BJ (cell line): Measurements from ENCODE around the gene EEF1E1. TPM values are rescaled to one million over a fixed set of nuclear protein-coding genes. Genes with fewer than 3 reads are reported as not detected.
"Not testable (repeated sequence)": the region's sequence is repeated elsewhere in the genome, so short reads cannot be mapped to it uniquely, and the experiment has no call there.

Experiments
- CTCF ChIA-PET: fragments of 350-600 bp; formaldehyde crosslinking; extraction: SDS; loops from one replicate; lab custom pipeline; 2021; ENCODE audit warnings: antibody characterized with exemption, inconsistent platforms; lab: Yijun Ruan, JAX
- POLR2A ChIA-PET: fragments of 300-600 bp; sonication (Branson Sonifier 250); formaldehyde crosslinking; extraction: SDS; loops from one replicate; lab custom pipeline; 2021; ENCODE audit warnings: antibody characterized with exemption; lab: Charles Lee
- DNase-seq: peaks from one replicate; pipeline ENCODE4 v3.0.0-alpha.2; 2011; ENCODE audit warnings: low read depth
- H3K27me3 ChIP-seq: 2 replicates; pipeline ENCODE4 v1.6.0; 2011; ENCODE audit warnings: low read length; ENCODE audit not compliant: control insufficient read depth, insufficient read depth
- H3K36me3 ChIP-seq: 2 replicates; pipeline ENCODE4 v1.5.1; 2011; ENCODE audit warnings: low read length; ENCODE audit not compliant: control insufficient read depth, insufficient read depth
- H3K4me3 ChIP-seq: 2 replicates; pipeline ENCODE4 v1.5.1; 2011; ENCODE audit warnings: low read depth, mild to moderate bottlenecking, control low read depth, low read length
- CTCF ChIP-seq: IDR thresholded peaks from 2 replicates; pipeline ENCODE4 v1.5.1; 2011; ENCODE audit warnings: low read depth, mild to moderate bottlenecking, control low read depth, inconsistent platforms, low read length, moderate library complexity; ENCODE audit not compliant: insufficient read depth
- polyA plus RNA-seq: library from polyadenylated mRNA; depleted of rRNA; stranded (reverse); fragments of >200 nt; gene quantifications from 2 replicates; pipeline ENCODE4 v1.2.3, GENCODE V29; 2011; rRNA removed

EEF1E1 gene
- polyA plus RNA-seq, 1 experiment = 26.4 TPM

DNA sequence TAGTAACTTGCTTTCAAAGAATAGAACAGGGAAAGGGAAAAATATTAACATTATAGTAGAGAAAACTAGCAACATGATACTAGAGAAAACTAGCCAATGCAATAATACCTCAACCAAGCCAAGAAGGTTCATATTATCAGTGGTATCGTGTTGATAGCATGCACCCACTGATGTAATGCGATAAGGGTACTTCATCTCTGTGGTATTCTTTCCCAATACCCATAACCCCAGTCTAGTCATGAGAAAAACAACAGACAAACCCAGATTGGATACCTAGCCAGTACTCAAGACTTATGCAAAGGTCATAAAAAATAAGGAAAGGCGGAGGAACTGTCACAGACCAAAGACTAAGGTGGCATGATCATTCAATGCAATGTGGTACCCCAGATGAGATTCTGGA, 59.1 kb downstream of the EEF1E1 start:
- Histone ChIP-seq H3K4me3 (no peak overlapping the region), H3K27me3 (no peaks in the 10 kb centered on the region), H3K36me3 (no peaks in the 10 kb centered on the region)
- POLR2A ChIA-PET = no interaction called here
- CTCF ChIA-PET = no interaction called here
- DNase-seq = no peak
- no peak for TF ChIP-seq CTCF

- ChIA-PET CTCF (no interaction called here), POLR2A (no interaction called here)
- Histone ChIP-seq H3K36me3 (no peaks in the 10 kb centered on the region), H3K27me3 (no peaks in the 10 kb centered on the region), H3K4me3 (no peak overlapping the region)
- DNase-seq = no peak
- TF ChIP-seq CTCF = no peak
Measured at GRCh38 chr6:8041913-8042583, 60.3 kb downstream of the EEF1E1 start.

GRCh38 chr6:8034107-8034506, 68.2 kb downstream of the EEF1E1 start:
- H3K4me3 ChIP-seq, H3K36me3 ChIP-seq, POLR2A ChIA-PET, H3K27me3 ChIP-seq, DNase-seq, CTCF ChIA-PET: not testable (repeated sequence)

DNA sequence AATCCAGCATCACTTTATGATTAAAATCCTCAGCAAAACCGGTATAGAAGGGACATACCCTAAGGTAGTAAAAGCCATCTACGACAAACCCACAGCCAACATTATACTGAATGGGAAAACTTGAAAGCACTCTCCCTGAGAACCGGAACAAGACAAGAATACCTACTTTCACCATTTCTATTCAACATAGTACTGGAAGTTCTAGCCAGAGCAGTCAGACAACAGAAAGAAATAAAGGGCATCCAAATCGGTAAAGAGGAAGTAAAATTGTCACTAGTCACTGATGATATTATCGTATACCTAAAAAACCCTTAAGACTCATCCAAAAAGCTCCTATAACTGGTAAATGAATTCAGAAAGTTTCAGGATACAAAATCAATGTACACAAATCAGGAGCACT, 71.4 kb downstream of the EEF1E1 start:
- Histone ChIP-seq H3K4me3 (no peak overlapping the region), H3K27me3 (no peaks in the 10 kb centered on the region), H3K36me3 (no peaks in the 10 kb centered on the region)
- ChIA-PET POLR2A (no interaction called here), CTCF (interaction anchor here (1.3 kb wide), 1 partner anchor 306 kb away, joined by 3 read pairs; no protein-coding TSS in a partner anchor)
- DNase-seq = no peak
- TF ChIP-seq CTCF = no peak

Other genes starting within 250 kb of the EEF1E1 start
- 253 and 273 TPM in 2 replicates for gene TXNDC5, start 191.8 kb downstream of the EEF1E1 start, polyA plus RNA-seq
- 3.3 and 8.0 TPM in 2 replicates for gene BLOC1S5, start 38.2 kb downstream of the EEF1E1 start, polyA plus RNA-seq